GM13977 (cell line): ENCODE results near the gene OSBPL6.

Source experiments
- DNase-seq: peaks from one replicate; pipeline ENCODE4 v3.0.0; 2012; ENCODE audit warnings: low spot score
- CTCF ChIP-seq: IDR thresholded peaks from 2 replicates; pipeline ENCODE4 v1.5.1; 2012; ENCODE audit warnings: mild to moderate bottlenecking, control low read depth; ENCODE audit not compliant: insufficient read depth; ENCODE audit errors: extremely low read depth, missing control alignments
- in situ Hi-C: fragments of 300-500 bp; cut with MboI; formaldehyde crosslinking; loops from one replicate; pipeline ENCODE4 v1.12.0; 2022; ENCODE audit warnings: low sequenced_read_pairs, low pct_unique_long_range_greater_than_20kb, mixed read lengths, inconsistent platforms; ENCODE audit not compliant: unreplicated experiment

The OSBPL6 gene

GRCh38 chr2:178307650-178308049, 113.3 kb downstream of the OSBPL6 start:
- in situ Hi-C loops = no loop called here
- no peak for TF ChIP-seq CTCF
- DNase-seq = no peak

- TF ChIP-seq CTCF = no peak
- no peak for DNase-seq
- in situ Hi-C loops = no loop called here
Observed at GRCh38 chr2:178309541-178309940, 115.2 kb downstream of the OSBPL6 start.

- DNase-seq = no peak
- no peak for TF ChIP-seq CTCF
- in situ Hi-C loops = no loop called here
Observed at GRCh38 chr2:178315078-178315477, 120.8 kb downstream of the OSBPL6 start.

GRCh38 chr2:178315488-178315948, 121.2 kb downstream of the OSBPL6 start:
- TF ChIP-seq CTCF = no peak
- in situ Hi-C loops = no loop called here
- DNase-seq = no peak

- no peak for DNase-seq
- in situ Hi-C loops = no loop called here
- no peak for TF ChIP-seq CTCF
Observed at GRCh38 chr2:178317811-178318210, 123.5 kb downstream of the OSBPL6 start.

GRCh38 chr2:178320011-178320585, 125.8 kb downstream of the OSBPL6 start:
- no peak for TF ChIP-seq CTCF
- in situ Hi-C loops = no loop called here
- no peak for DNase-seq
